PFSK-1 (cell line): ENCODE measurements around the gene BABAM1.

Experiments
- POLR2AphosphoS5 ChIP-seq: IDR thresholded peaks from 2 replicates; pipeline ENCODE4 v1.6.1; 2012; ENCODE audit warnings: low read depth, mild to moderate bottlenecking, control low read depth, low read length, moderate library complexity
- SIN3A ChIP-seq: IDR thresholded peaks from 2 replicates; pipeline ENCODE4 v1.6.1; 2012; ENCODE audit warnings: mild to moderate bottlenecking, low read length, moderate library complexity, borderline replicate concordance; ENCODE audit not compliant: insufficient read depth
- TAF1 ChIP-seq: IDR thresholded peaks from 2 replicates; pipeline ENCODE4 v1.6.1; 2012; ENCODE audit warnings: low read length, control low read depth, borderline replicate concordance; ENCODE audit not compliant: insufficient read depth

- TF ChIP-seq TAF1 (no peak), SIN3A (no peak), POLR2AphosphoS5 (no peak)
Observed at GRCh38 chr19:17326595-17326966, 59.3 kb downstream of the BABAM1 start.
